CD8-positive, alpha-beta memory T cell (primary cell): ENCODE measurements around the gene TBC1D22A. TPM values are rescaled to one million over a fixed set of nuclear protein-coding genes. Genes with fewer than 3 reads are reported as not detected.
A peak's percentile ranks its signal among the peaks of the same experiment; 100 is the strongest.

Source experiments
- CTCF ChIA-PET: fragments of 350-600 bp; sonication (Branson Sonifier 250); formaldehyde crosslinking; loops from one replicate; lab custom pipeline; 2021; ENCODE audit warnings: antibody characterized with exemption; lab: Charles Lee
- POLR2A ChIA-PET: fragments of 350-600 bp; sonication (Branson Sonifier 250); formaldehyde crosslinking; loops from one replicate; lab custom pipeline; 2021; ENCODE audit warnings: antibody characterized with exemption; lab: Charles Lee
- DNase-seq, 5 donors: peaks; one replicate each; pipeline versions ENCODE4 v3.0.0 to v3.0.0-alpha.2; 2020 to 2022; ENCODE audit warnings: mixed read lengths in 1 of 5
- H3K27ac ChIP-seq: one replicate; pipeline ENCODE4 v1.7.0; 2013; ENCODE audit warnings: low read depth, mild to moderate bottlenecking, low read length, moderate library complexity
- H3K27me3 ChIP-seq: 2 replicates; pipeline ENCODE4 v1.7.0; 2013; ENCODE audit warnings: low read length, mild to moderate bottlenecking; ENCODE audit not compliant: insufficient read depth, poor library complexity, severe bottlenecking
- H3K36me3 ChIP-seq: 2 replicates; pipeline ENCODE4 v1.7.0; 2013; ENCODE audit warnings: mild to moderate bottlenecking, low read length, moderate library complexity; ENCODE audit not compliant: insufficient read depth
- H3K4me1 ChIP-seq: 2 replicates; pipeline ENCODE4 v1.7.0; 2013; ENCODE audit warnings: mild to moderate bottlenecking, low read length, moderate library complexity; ENCODE audit not compliant: insufficient read depth
- H3K4me3 ChIP-seq: 2 replicates; pipeline ENCODE4 v1.7.0; 2013; ENCODE audit warnings: mild to moderate bottlenecking, low read length
- H3K9me3 ChIP-seq: 2 replicates; pipeline ENCODE4 v1.7.0; 2013; ENCODE audit warnings: mild to moderate bottlenecking, low read length
- H3K27ac Mint-ChIP-seq, 8 donors: one replicate each; pipeline ENCODE4 v1.8.0; 2020 to 2021; ENCODE audit warnings: mixed read lengths in 8 of 8, mild to moderate bottlenecking in 6 of 8, inconsistent platforms in 3 of 8, moderate library complexity in 3 of 8
- H3K27me3 Mint-ChIP-seq, 2 donors: one replicate each; pipeline ENCODE4 v1.8.0; 2020 to 2021; ENCODE audit warnings: mixed read lengths in 2 of 2, mild to moderate bottlenecking in 1 of 2, moderate library complexity in 1 of 2
- H3K36me3 Mint-ChIP-seq, 3 donors: one replicate each; pipeline ENCODE4 v1.8.0; 2020 to 2021; ENCODE audit warnings: mixed read lengths in 3 of 3, inconsistent platforms in 1 of 3, mild to moderate bottlenecking in 1 of 3
- H3K4me1 Mint-ChIP-seq, 3 donors: one replicate each; pipeline ENCODE4 v1.8.0; 2020 to 2021; ENCODE audit warnings: mixed read lengths in 3 of 3, inconsistent platforms in 1 of 3, mild to moderate bottlenecking in 1 of 3
- H3K4me3 Mint-ChIP-seq, 7 donors: one replicate each; pipeline ENCODE4 v1.8.0; 2020 to 2021; ENCODE audit warnings: mixed read lengths in 7 of 7, mild to moderate bottlenecking in 6 of 7, moderate library complexity in 4 of 7, inconsistent platforms in 2 of 7
- H3K9me3 Mint-ChIP-seq, 5 donors: one replicate each; pipeline ENCODE4 v1.8.0; 2020 to 2022; ENCODE audit warnings: mixed read lengths in 5 of 5, mild to moderate bottlenecking in 3 of 5, moderate library complexity in 2 of 5, inconsistent platforms in 1 of 5
- polyA plus RNA-seq: library from polyadenylated mRNA; unstranded; fragments of 300-500 nt; fragmentation: Illumina TruSeq; gene quantifications from one replicate; pipeline ENCODE4 v1.2.3, GENCODE V29; 2021
- total RNA-seq, 2 experiments: library from RNA; stranded (reverse); gene quantifications; one replicate each; pipeline ENCODE4 v1.2.3, GENCODE V29; 2021

TBC1D22A gene, protein sequence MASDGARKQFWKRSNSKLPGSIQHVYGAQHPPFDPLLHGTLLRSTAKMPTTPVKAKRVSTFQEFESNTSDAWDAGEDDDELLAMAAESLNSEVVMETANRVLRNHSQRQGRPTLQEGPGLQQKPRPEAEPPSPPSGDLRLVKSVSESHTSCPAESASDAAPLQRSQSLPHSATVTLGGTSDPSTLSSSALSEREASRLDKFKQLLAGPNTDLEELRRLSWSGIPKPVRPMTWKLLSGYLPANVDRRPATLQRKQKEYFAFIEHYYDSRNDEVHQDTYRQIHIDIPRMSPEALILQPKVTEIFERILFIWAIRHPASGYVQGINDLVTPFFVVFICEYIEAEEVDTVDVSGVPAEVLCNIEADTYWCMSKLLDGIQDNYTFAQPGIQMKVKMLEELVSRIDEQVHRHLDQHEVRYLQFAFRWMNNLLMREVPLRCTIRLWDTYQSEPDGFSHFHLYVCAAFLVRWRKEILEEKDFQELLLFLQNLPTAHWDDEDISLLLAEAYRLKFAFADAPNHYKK
- total RNA-seq, result 10 to 100 TPM; 34.0 to 34.8 TPM
- 26.6 TPM for polyA plus RNA-seq

DNA sequence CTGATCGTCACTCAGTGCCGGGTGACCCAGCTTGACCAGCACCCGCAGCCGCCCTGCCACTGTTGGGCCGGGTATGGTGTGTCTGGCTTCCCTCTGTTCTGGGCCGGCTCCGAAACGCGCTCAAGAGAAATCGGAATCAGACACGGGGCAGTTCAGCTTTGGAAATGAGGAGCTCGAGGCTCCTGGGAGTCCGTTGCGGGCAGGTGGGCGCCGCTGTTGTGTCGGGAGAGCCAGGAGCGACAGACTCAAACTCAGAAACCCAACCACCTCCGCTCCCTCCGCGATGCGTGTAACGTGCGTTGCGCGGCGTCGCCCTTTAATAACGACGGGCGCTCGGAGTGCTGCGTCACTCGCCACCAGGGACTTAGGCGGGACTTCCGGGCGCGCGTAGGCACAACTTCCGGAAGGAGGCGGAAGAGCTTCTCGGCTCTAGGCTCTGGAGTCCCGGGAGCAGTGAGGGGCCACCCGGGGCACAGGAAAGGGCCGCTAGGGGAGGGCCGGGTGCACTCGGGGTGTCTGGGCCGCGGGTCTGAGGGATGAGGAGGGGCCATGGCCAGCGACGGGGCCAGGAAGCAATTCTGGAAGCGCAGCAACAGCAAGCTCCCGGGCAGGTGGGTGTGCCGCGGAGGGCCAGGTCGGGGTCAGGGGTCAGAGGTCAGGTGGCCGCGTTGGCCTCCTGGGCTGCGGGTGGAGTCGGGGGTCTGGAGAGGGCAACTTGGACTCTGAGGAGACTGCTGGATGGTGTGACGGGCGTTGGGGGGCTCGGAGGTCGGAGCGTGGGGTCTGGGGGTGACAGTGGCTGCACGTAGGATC lies at the start of gene TBC1D22A:
TBC1D22A (plus strand) TSS at position 413 of the 813 bp plus-strand sequence; CDS start at position 550, 137 bp downstream.
- Histone ChIP-seq H3K36me3 (no peaks in the 10 kb centered on the region), H3K4me1 (peaks cover 43% of the 10 kb centered on the region), H3K27me3 (no peaks in the 10 kb centered on the region), H3K27ac (peak within 1 kb of the TSS; percentile 99), H3K4me3 (peak within 1 kb of the TSS; percentile 98), H3K9me3 (no peaks in the 10 kb centered on the region)
- no peaks in the 10 kb centered on the region for H3K27me3 Mint-ChIP-seq
- peak within 1 kb of the TSS; percentile 99 to 100 (median 100) for H3K27ac Mint-ChIP-seq
- H3K4me1 Mint-ChIP-seq, result peaks cover 48 to 73% (median 65%) of the 10 kb centered on the region in 3 donors
- ChIA-PET CTCF (interaction anchor here (0.7 to 11.8 kb wide), 9 partner anchors 11 to 1552 kb away, joined by 3 to 133 read pairs (median 5); no protein-coding TSS in a partner anchor), POLR2A (interaction anchor here (0.6 to 3.2 kb wide), 13 partner anchors 9 to 427 kb away, joined by 3 to 46 read pairs (median 8); partner anchors contain the start of genes CERK and TRMU)
- peak; percentile 88 to 95 (median 92) for DNase-seq
- H3K36me3 Mint-ChIP-seq, result peaks cover 0 to 35% (median 3%) of the 10 kb centered on the region in 3 donors
- H3K4me3 Mint-ChIP-seq, result peak within 1 kb of the TSS; percentile 96 to 100 (median 99)
- no peaks in the 10 kb centered on the region for H3K9me3 Mint-ChIP-seq

GRCh38 chr22:46714550-46714949 lies 47.9 kb upstream of the TBC1D22A start:
- Histone ChIP-seq H3K27me3 (no peaks in the 10 kb centered on the region), H3K36me3 (peaks cover 56% of the 10 kb centered on the region), H3K4me1 (no peaks in the 10 kb centered on the region), H3K27ac (no peak overlapping the region), H3K9me3 (no peaks in the 10 kb centered on the region), H3K4me3 (no peak overlapping the region)
- Mint-ChIP-seq H3K36me3 (peaks cover 2 to 84% (median 30%) of the 10 kb centered on the region in 3 donors), H3K9me3 (no peaks in the 10 kb centered on the region), H3K27ac (peak overlapping the region in 6 of 8 donors; percentile 30 to 87 (median 74)), H3K4me3 (no peak overlapping the region), H3K27me3 (no peaks in the 10 kb centered on the region), H3K4me1 (peaks cover 7 to 24% (median 19%) of the 10 kb centered on the region in 3 donors)
- CTCF ChIA-PET, result interaction anchor here (1.5 kb wide), 1 partner anchor 89 kb away, joined by 4 read pairs; no protein-coding TSS in a partner anchor
- DNase-seq, result no peak
- POLR2A ChIA-PET, result interaction anchor here (0.6 kb wide), 1 partner anchor 22 kb away, joined by 3 read pairs; no protein-coding TSS in a partner anchor

DNA sequence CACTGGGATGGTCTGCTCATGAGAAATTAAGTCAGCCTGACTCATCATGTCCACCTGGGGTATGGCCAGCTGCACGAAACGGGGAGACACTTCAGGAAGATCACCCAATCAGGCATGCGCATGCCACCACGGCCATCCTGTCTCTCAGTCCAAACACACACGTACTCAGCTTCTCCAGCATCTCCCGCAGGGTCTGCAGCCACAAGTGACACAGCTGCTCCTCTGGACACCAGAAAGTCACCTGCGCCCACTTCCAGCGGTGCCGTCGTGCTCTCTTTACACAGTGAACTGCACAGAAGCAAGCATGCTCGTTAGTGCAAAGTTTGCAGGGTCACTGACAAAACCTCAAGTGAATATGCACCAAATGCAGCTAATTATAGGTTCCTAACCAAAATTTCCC lies 42.5 kb upstream of the TBC1D22A start:
- CTCF ChIA-PET, result interaction anchor here (1.2 to 1.4 kb wide), 2 partner anchors 79 to 84 kb away, joined by 3 to 4 read pairs; no protein-coding TSS in a partner anchor
- peaks cover 14 to 37% (median 26%) of the 10 kb centered on the region in 3 donors for H3K4me1 Mint-ChIP-seq
- H3K4me3 Mint-ChIP-seq, result no peak overlapping the region
- H3K36me3 ChIP-seq, result peaks cover 40% of the 10 kb centered on the region
- no peaks in the 10 kb centered on the region for H3K9me3 Mint-ChIP-seq
- H3K36me3 Mint-ChIP-seq, result peaks cover 0 to 80% (median 13%) of the 10 kb centered on the region in 3 donors
- H3K4me1 ChIP-seq, result no peaks in the 10 kb centered on the region
- no peaks in the 10 kb centered on the region for H3K27me3 Mint-ChIP-seq
- POLR2A ChIA-PET, result no interaction called here
- no peak overlapping the region for H3K27ac ChIP-seq
- no peak overlapping the region for H3K4me3 ChIP-seq
- peak overlapping the region in 5 of 8 donors; percentile 18 to 93 (median 63) for H3K27ac Mint-ChIP-seq
- H3K9me3 ChIP-seq, result no peaks in the 10 kb centered on the region
- no peaks in the 10 kb centered on the region for H3K27me3 ChIP-seq
- DNase-seq, result no peak

GRCh38 chr22:46721501-46722085 lies 40.9 kb upstream of the TBC1D22A start:
- Mint-ChIP-seq H3K36me3 (peaks cover 0 to 86% (median 14%) of the 10 kb centered on the region in 3 donors), H3K4me1 (peaks cover 22 to 42% (median 36%) of the 10 kb centered on the region in 3 donors), H3K27ac (peak overlapping the region in 6 of 8 donors; percentile 68 to 93 (median 73)), H3K9me3 (no peaks in the 10 kb centered on the region), H3K27me3 (no peaks in the 10 kb centered on the region), H3K4me3 (no peak overlapping the region)
- Histone ChIP-seq H3K27ac (no peak overlapping the region), H3K4me3 (no peak overlapping the region), H3K4me1 (no peaks in the 10 kb centered on the region), H3K9me3 (no peaks in the 10 kb centered on the region), H3K36me3 (peaks cover 45% of the 10 kb centered on the region), H3K27me3 (no peaks in the 10 kb centered on the region)
- ChIA-PET POLR2A (interaction anchor here (1.7 kb wide), 1 partner anchor 9 kb away, joined by 5 read pairs; no protein-coding TSS in a partner anchor), CTCF (interaction anchor here (1.0 to 1.4 kb wide), 4 partner anchors 77 to 158 kb away, joined by 3 to 5 read pairs (median 4); no protein-coding TSS in a partner anchor)
- no peak for DNase-seq

DNA sequence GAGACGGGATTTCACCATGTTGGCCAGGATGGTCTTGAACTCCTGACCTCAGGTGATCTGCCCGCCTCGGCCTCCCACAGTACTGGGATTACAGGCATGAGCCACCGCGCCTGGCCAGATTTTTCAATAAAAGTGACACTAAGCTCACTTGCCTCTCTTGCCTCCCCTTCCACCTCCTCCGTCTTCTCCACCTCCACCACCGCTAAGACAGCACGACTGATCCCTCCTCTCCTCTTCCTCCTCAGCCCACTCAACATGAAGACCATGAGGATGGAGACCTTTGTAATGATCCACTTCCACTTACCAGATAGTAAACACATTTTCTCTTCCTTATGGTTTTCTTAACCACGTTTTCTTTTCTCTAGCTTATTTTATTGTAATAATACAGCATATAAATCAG lies 38.6 kb upstream of the TBC1D22A start:
- Histone ChIP-seq H3K4me3 (no peak overlapping the region), H3K27me3 (no peaks in the 10 kb centered on the region), H3K4me1 (peaks cover 7% of the 10 kb centered on the region), H3K9me3 (no peaks in the 10 kb centered on the region), H3K36me3 (peaks cover 25% of the 10 kb centered on the region), H3K27ac (no peak overlapping the region)
- peaks cover 25 to 57% (median 47%) of the 10 kb centered on the region in 3 donors for H3K4me1 Mint-ChIP-seq
- H3K9me3 Mint-ChIP-seq, result no peaks in the 10 kb centered on the region
- CTCF ChIA-PET, result no interaction called here
- no peaks in the 10 kb centered on the region for H3K27me3 Mint-ChIP-seq
- H3K4me3 Mint-ChIP-seq, result peak overlapping the region in 1 of 7 donors; percentile 1
- DNase-seq, result no peak
- peak overlapping the region in 7 of 8 donors; percentile 8 to 95 (median 85) for H3K27ac Mint-ChIP-seq
- POLR2A ChIA-PET, result no interaction called here
- H3K36me3 Mint-ChIP-seq, result peaks cover 0 to 85% (median 10%) of the 10 kb centered on the region in 3 donors

DNA sequence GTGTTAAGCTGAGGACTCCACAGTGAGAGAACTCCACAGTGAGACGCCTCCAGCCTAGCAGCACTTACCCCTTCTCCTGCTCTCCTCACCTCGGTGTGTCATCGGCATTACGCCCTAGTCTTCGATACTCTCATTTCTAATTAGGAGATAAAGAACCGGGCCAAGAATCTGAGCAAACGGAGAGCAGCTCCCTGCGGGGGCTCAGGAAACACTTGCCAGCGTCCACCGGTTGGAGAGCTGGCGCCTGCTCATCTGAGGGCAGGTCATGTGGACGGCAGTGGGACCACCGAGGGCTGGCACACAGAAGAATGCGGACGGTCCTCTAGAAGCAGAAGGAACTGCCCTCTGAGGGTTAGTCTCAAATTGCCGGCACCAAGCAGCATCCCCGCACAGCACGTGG lies 37.4 kb upstream of the TBC1D22A start:
- POLR2A ChIA-PET, result no interaction called here
- no peaks in the 10 kb centered on the region for H3K27me3 Mint-ChIP-seq
- H3K27ac Mint-ChIP-seq, result peak overlapping the region in 2 of 8 donors; percentile 87 to 93
- CTCF ChIA-PET, result interaction anchor here (2.7 kb wide), 1 partner anchor 78 kb away, joined by 10 read pairs; no protein-coding TSS in a partner anchor
- Histone ChIP-seq H3K36me3 (peaks cover 13% of the 10 kb centered on the region), H3K9me3 (no peaks in the 10 kb centered on the region), H3K27me3 (no peaks in the 10 kb centered on the region), H3K4me1 (peaks cover 9% of the 10 kb centered on the region), H3K4me3 (no peak overlapping the region), H3K27ac (no peak overlapping the region)
- DNase-seq, result no peak
- H3K4me3 Mint-ChIP-seq, result no peak overlapping the region
- peaks cover 29 to 62% (median 54%) of the 10 kb centered on the region in 3 donors for H3K4me1 Mint-ChIP-seq
- H3K36me3 Mint-ChIP-seq, result peaks cover 0 to 77% (median 13%) of the 10 kb centered on the region in 3 donors
- no peaks in the 10 kb centered on the region for H3K9me3 Mint-ChIP-seq
